GM12875 (cell line): ENCODE data around the gene CEBPZOS.
"Not testable (repeated sequence)": the region's sequence is repeated elsewhere in the genome, so short reads cannot be mapped to it uniquely, and the experiment has no call there.

Experiments
- H3K4me3 ChIP-seq: one replicate; pipeline ENCODE4 v1.5.1; 2011; ENCODE audit warnings: low read depth, low read length, control low read depth
- TF ChIP-seq, protein P1 (sequence below): IDR thresholded peaks from 2 replicates; pipeline ENCODE4 v1.5.1; 2011; ENCODE audit warnings: low read depth, mild to moderate bottlenecking, control low read depth, inconsistent platforms, low read length, moderate library complexity, borderline replicate concordance; ENCODE audit not compliant: insufficient read depth

The CEBPZOS gene

GRCh38 chr2:37205689-37206341, 9.5 kb downstream of the CEBPZOS start:
- TF ChIP-seq, protein P1, sequence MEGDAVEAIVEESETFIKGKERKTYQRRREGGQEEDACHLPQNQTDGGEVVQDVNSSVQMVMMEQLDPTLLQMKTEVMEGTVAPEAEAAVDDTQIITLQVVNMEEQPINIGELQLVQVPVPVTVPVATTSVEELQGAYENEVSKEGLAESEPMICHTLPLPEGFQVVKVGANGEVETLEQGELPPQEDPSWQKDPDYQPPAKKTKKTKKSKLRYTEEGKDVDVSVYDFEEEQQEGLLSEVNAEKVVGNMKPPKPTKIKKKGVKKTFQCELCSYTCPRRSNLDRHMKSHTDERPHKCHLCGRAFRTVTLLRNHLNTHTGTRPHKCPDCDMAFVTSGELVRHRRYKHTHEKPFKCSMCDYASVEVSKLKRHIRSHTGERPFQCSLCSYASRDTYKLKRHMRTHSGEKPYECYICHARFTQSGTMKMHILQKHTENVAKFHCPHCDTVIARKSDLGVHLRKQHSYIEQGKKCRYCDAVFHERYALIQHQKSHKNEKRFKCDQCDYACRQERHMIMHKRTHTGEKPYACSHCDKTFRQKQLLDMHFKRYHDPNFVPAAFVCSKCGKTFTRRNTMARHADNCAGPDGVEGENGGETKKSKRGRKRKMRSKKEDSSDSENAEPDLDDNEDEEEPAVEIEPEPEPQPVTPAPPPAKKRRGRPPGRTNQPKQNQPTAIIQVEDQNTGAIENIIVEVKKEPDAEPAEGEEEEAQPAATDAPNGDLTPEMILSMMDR: no peak
- H3K4me3 ChIP-seq: no peak overlapping the region

GRCh38 chr2:37206760-37207159, 10.5 kb downstream of the CEBPZOS start:
- H3K4me3 ChIP-seq: not testable (repeated sequence)

DNA sequence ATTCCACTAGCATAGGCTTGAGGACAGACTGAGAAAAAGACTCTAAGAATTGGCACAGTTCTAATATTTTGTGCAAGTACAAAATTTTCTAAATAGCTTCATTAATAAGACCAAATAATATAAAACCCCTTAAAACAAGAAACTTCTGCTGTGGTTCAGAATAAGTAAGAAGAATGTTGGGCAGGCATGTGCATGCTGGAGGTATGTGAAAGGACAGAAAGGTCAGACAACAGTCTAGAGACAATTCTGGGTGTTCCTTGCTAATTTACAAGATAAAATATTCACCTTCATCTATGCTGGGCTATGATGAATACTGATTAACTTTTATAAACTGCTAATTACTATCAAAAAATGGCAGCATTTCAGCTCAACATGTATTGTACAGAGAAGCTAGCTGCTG, 14.9 kb downstream of the CEBPZOS start:
- no peak overlapping the region for H3K4me3 ChIP-seq
- TF ChIP-seq, protein P1: no peak

DNA sequence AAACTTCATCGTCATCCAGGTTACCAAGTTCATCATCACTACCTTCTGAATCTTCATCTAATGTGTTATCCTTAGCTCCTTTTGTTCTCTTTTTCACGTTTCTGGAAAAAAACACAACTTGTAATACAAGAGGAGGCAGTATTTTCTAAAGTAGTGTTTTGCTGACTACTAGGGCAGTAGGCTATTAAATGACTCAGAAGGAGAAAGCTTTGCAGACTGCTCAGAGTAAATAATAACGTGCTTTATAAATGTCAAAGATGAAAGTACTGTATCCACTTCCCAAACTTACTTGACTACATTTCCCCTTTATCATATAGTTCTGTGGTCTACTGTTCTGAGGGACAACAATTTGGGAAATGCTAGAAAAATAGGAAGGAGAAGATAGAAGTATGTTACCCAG, 15.6 kb downstream of the CEBPZOS start:
- TF ChIP-seq, protein P1: no peak
- no peak overlapping the region for H3K4me3 ChIP-seq

- no peak overlapping the region for H3K4me3 ChIP-seq
- TF ChIP-seq, protein P1: no peak
These were observed 19.0 kb downstream of the CEBPZOS start for GRCh38 chr2:37215250-37215649.

- TF ChIP-seq, protein P1: no peak
- H3K4me3 ChIP-seq: no peak overlapping the region
These were observed 22.8 kb downstream of the CEBPZOS start for GRCh38 chr2:37219046-37219445.

- TF ChIP-seq, protein P1: no peak
- no peak overlapping the region for H3K4me3 ChIP-seq
These were observed 26.8 kb downstream of the CEBPZOS start for GRCh38 chr2:37223131-37223530.
